Stimulated activated CD8-positive, alpha-beta memory T cell treated with anti-CD3 and anti-CD28 coated beads, Interleukin-15, amount 100 ng/mL, for 1 hour (primary cell): ENCODE data around the gene DDX11.
"Not testable (repeated sequence)": the region's sequence is repeated elsewhere in the genome, so short reads cannot be mapped to it uniquely, and the experiment has no call there.

Experiments
- DNase-seq: peaks from one replicate; pipeline ENCODE4 v3.0.0-alpha.2; 2020; ENCODE audit warnings: low read depth

DDX11 gene

GRCh38 chr12:31099434-31099833, 25.8 kb downstream of the DDX11 start:
- DNase-seq = not testable (repeated sequence)

GRCh38 chr12:31100503-31101208, 27.0 kb downstream of the DDX11 start:
- not testable (repeated sequence) for DNase-seq

- not testable (repeated sequence) for DNase-seq
These were observed 28.5 kb downstream of the DDX11 start for GRCh38 chr12:31102125-31102524.

GRCh38 chr12:31102596-31102995, 28.9 kb downstream of the DDX11 start:
- not testable (repeated sequence) for DNase-seq

GRCh38 chr12:31103561-31103975, 29.9 kb downstream of the DDX11 start:
- not testable (repeated sequence) for DNase-seq

GRCh38 chr12:31104220-31104619, 30.6 kb downstream of the DDX11 start:
- not testable (repeated sequence) for DNase-seq

GRCh38 chr12:31104773-31105172, 31.1 kb downstream of the DDX11 start:
- not testable (repeated sequence) for DNase-seq

- DNase-seq = no peak
These were observed 32.0 kb downstream of the DDX11 start for GRCh38 chr12:31105668-31106067.

GRCh38 chr12:31106101-31106803, 32.6 kb downstream of the DDX11 start:
- DNase-seq = no peak

GRCh38 chr12:31109773-31110172, 36.1 kb downstream of the DDX11 start:
- not testable (repeated sequence) for DNase-seq

- not testable (repeated sequence) for DNase-seq
These were observed 36.6 kb downstream of the DDX11 start for GRCh38 chr12:31110263-31110662.

- DNase-seq = not testable (repeated sequence)
These were observed 41.5 kb downstream of the DDX11 start for GRCh38 chr12:31115092-31115601.

GRCh38 chr12:31116846-31117202, 43.2 kb downstream of the DDX11 start:
- not testable (repeated sequence) for DNase-seq

- DNase-seq = peak; percentile 29
These were observed 43.7 kb downstream of the DDX11 start for GRCh38 chr12:31117203-31118011.

GRCh38 chr12:31118347-31119191, 44.9 kb downstream of the DDX11 start:
- no peak for DNase-seq

GRCh38 chr12:31119192-31119802, 45.6 kb downstream of the DDX11 start:
- DNase-seq = no peak

- DNase-seq = no peak
These were observed 46.1 kb downstream of the DDX11 start for GRCh38 chr12:31119803-31120211.

GRCh38 chr12:31120392-31121008, 46.8 kb downstream of the DDX11 start:
- no peak for DNase-seq

- DNase-seq = not testable (repeated sequence)
These were observed 47.5 kb downstream of the DDX11 start for GRCh38 chr12:31121022-31121728.

- no peak for DNase-seq
These were observed 48.8 kb downstream of the DDX11 start for GRCh38 chr12:31122481-31122880.
